Hematopoietic multipotent progenitor cell treated with erythropoietin and hydrocortisone succinate and interleukin-3 and kit ligand, for 8 days (in vitro differentiated cells): Measurements from ENCODE around the gene RABGEF1.
"Not testable (repeated sequence)": the region's sequence is repeated elsewhere in the genome, so short reads cannot be mapped to it uniquely, and the experiment has no call there.

Experiments used
- DNase-seq: peaks from one replicate; pipeline ENCODE4 v3.0.0-alpha.2; 2015

The RABGEF1 gene

DNA sequence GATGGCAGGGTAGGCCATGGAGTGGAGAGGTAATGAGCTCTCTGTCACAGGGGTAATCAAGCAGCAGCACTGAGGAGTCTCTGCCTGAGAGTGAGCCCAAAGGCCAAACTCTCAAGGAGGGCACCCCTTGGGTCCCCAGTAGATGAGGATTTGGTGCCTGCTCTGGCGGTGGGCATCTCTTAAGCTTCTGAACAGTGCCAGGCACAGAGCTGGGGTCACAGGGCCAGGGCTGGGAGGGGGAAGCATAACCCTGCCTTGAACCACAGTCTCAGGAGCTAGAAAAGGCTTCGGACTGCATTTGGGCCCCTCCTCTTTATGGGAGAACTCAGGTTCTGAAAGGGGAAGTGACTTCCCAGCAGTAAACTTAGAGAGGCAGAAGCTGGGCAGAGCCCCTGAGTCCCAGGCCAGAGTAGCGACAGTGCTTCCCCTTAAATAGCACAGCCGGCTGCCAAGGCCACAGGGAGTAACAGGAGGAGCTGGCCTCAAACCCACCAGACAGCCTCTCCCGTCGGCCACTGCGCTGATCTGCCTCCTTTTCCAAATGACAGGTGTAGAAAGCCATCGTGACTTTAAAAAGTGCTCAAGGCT, 76.8 kb downstream of the RABGEF1 start:
- DNase-seq, result not testable (repeated sequence)

GRCh38 chr7:66817956-66818355, 77.4 kb downstream of the RABGEF1 start:
- DNase-seq, result not testable (repeated sequence)

- DNase-seq, result no peak
Measured at GRCh38 chr7:66824041-66824440, 83.5 kb downstream of the RABGEF1 start.

DNA sequence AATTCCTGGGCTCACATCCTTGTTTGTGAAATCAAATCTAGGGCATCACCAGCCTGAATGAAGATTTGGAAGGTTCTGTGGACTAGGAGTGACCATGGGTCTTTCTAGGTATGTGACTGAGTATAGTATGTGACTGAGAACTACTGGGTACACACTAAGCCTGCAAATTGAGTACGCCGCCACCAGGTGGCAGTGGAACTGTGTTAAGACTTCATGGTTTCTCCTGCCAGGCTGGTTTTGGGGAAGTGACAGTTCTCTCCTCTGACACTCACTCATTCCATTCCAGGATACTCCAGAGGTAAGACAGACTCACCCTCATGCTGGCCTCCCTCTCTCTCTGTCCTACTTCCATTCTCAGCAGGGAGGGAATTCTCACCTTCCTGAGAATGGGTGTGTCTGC, 85.0 kb downstream of the RABGEF1 start:
- DNase-seq, result peak; percentile 79

GRCh38 chr7:66826649-66827048, 86.1 kb downstream of the RABGEF1 start:
- no peak for DNase-seq

GRCh38 chr7:66830976-66831375, 90.4 kb downstream of the RABGEF1 start:
- not testable (repeated sequence) for DNase-seq

DNA sequence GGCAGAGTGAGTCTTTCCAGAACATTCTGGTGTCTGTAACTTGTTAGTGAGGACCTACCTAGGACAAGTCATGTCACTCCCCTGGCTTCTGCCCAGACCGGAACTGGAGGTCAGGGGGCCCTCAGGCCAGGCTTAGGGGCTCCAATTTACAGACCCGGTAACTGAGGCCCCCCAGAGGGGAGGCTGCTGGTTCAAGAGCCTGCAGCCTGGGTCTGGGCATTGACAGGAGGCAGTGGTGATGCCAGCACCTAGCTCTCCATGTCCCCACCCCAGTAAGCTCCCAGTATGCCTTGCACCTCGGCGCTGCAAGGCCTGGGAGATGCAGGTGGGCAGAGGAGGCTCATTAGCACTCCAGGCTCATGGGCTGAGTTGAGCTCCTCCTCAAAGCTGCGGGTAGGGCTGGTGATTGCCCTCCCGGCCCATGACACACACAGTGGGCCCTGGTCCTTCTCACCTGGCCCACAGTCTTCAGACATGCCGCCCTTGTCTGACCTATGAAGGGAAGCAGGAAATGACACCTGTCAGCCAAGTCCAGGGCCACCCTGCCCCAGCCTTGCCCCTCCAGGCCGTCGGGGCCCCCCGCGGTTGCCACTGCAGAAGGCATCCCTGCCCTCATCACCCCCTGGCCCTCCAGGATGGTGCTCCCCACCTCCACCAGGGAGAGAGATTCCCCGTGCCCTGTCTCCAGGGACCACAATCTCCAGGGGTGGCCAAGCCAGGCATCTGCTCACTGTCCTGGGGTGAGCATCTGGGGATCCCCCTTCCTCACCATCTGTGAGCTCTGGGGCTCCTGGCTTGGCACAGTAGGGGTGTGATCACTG, 92.2 kb downstream of the RABGEF1 start:
- DNase-seq, result no peak

DNA sequence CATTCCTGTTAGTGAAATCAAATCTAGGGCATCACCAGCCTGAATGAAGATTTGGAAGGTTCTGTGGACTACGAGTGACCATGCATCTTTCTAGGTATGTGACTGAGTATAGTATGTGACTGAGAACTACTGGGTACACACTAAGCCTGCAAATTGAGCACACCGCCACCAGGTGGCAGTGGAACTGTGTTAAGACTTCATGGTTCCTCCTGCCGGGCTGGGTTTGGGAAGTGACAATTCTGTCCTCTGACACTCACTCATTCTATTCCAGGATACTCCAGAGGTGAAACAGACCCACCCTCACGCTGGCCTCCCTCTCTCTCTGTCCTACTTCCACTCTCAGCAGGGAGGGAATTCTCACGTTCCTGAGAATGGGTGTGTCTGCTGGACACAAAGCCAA, 96.5 kb downstream of the RABGEF1 start:
- peak; percentile 85 for DNase-seq

GRCh38 chr7:66837661-66838060, 97.1 kb downstream of the RABGEF1 start:
- DNase-seq, result no peak

- no peak for DNase-seq
Measured at GRCh38 chr7:66839814-66840213, 99.3 kb downstream of the RABGEF1 start.

DNA sequence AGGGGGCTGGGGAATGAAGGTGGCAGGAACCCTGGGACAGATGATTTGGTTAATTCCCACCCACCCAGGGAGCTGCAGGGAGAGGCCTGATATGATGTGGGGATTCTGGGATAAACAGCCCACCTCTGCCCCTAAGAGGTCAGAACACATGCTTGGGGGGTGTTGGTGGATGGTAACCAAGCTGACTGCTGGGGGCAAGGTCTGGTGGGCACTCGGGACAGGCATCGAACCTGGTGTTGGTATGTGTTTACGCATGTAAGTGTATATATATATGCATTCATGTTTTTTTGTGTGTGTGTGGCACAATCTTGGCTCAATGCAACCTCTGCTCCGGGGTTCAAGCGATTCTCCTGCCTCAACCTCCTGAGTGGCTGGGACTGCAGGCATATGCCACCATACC, 99.8 kb downstream of the RABGEF1 start:
- DNase-seq, result no peak

GRCh38 chr7:66841898-66842297, 101.4 kb downstream of the RABGEF1 start:
- DNase-seq, result no peak

- DNase-seq, result not testable (repeated sequence)
Measured at GRCh38 chr7:66843492-66843891, 103.0 kb downstream of the RABGEF1 start.

DNA sequence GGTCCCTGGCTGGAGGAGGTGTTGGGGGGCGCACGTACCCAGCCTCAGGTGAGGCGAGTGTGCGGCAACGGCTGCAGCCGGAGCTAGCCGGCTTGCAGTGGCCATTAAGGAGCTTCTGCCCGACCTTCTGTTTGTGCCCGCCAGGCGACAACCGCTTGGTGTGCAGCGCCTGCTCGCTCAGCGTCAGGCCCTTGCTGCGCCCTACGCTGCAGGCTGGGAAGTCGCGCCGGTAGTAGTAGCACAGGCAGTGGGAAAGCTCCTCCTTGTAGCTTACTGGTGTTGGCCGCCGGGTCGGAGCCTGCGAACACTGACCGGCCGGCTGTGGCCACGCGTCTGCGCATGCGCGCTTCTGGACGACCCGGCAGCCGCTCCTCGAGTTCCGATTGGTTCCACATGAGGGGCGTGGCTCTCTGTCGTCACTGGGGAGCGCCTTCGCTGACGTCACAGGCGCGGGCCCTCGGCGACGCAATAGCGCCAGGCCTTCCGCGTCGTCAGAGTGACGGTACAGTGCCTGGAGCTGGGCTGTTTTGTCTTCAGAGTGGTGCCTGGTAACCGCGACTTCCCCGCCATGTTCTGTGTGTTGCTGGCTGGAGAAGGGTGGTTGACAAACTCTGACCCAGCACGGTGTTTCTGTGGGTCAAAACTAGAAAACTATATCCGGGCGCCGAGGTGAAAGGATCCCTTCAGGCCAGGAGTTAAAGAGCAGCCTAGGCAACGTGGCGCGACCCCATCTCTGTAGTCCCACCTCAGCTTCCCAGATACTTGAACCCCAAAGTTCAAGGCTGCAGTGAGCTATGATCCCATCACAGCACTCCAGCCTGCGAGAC, 104.2 kb downstream of the RABGEF1 start:
- DNase-seq, result peak; percentile 97

DNA sequence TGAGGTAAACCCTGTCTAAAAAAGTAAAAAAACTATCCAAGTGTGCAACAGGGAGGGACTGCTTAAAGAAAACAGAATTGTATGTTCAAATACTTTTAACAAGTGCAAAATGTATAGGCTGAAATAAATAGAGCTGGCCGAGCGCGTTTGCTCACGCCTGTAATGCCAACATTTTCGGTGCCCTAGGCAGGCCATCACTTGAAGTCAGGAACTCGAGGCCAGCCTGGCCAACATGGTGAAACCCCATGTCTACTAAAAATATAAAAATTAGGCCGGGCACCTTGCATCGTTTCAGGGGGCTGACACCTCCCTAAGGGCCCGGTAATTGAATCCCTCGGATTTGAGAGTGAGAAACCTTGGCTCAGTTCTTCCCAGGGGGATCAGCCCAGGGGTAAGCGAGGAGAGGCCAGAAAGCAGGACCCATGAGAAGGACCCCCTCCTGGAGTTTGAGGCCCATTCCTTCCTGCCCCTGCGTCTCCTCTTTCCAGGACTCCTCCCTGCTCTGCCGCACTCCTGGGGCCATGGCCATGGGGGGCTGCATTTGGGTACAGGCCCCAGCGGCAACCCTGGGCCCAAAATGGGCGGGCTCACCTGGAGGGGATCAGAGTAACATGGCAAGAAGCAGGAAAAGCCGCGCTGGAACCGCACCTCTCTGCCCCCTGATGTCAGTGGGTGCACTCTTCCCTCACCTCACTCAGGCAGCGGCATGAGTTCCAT, 105.0 kb downstream of the RABGEF1 start:
- DNase-seq, result no peak

- not testable (repeated sequence) for DNase-seq
Measured at GRCh38 chr7:66846096-66846445, 105.5 kb downstream of the RABGEF1 start.

- DNase-seq, result not testable (repeated sequence)
Measured at GRCh38 chr7:66847523-66847855, 107.0 kb downstream of the RABGEF1 start.

DNA sequence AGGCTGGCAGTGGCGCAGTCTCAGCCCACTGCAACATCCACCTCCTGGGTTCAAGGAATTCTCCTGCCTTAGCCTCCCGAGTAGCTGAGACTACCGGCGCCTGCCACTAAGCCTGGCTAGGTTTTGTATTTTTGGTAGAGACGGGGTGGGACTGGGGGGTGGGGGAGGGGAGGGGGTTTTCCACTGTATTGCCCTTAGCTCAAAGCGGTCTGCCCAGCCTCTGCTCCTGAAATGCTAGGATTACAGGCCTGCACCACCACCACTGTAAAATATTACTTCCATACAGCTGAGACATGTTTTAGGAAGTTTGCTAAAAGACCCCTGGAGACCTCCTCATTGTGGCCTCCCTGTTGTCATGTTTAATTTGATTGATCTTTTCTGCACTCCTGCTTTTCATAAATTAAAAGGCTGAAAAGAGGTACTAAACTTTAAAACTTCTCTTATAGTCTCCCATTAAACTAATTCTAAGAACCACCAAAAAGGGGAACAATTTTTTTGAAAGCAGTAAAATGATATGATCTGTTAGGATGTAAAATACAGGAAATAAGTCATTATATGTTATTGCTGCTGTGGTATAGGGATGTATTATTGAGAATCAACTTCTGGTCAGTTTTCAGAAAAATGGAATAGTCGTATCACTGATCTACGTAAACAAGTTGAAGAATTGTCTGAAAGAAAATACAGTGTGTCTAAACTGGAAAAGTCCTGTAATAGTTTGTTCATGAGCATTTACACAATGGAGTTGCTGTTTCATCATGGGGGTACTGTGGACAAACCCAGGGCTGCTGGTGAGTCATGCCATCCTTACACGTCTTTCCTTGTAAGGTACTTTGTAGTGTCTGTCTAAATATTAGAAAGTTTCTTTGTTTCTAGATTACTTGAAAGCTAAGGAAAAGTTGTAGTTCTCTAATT, 107.6 kb downstream of the RABGEF1 start:
- DNase-seq, result peak; percentile 55

GRCh38 chr7:66859339-66859738, 118.8 kb downstream of the RABGEF1 start:
- DNase-seq, result no peak

DNA sequence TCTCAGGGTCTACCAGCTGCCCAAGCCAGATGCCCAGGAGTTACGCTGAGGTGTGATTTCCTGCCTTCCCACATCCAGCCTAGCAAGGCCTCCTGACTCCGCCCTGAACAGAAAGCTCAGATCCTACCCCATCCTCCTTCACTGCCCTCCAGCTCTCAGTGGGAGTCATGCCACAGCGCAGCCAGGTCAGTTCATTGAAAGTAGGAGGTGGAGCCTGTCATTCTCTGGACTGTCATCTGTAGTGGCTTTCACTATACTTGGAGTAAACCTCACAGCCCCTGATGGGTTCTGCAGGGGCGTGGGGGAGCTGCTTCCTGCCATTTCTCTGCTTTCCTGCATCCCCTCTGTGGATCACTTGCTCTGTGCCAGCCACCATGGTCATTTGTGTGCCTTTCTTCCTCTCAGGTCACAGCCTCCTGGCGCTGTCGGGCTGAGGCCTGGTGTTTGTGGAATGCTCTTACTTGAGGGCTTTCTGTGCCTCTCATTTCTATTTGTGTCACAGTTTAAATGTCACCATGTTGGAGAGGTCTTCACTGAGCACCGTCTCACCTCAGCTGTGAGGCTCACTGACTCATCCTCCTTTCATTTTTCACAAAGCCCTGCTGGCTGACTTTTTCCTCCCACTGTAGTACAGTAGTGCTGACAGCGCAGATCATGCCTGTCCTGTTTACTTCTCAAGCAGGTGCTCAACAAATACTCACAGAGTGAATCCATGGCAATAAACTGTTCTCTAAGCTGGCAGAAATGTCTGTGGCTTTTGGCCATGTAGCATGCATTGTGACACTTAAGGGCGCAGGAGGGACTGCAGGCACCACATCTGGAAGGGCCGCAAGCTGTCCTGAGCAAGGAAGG, 119.5 kb downstream of the RABGEF1 start:
- no peak for DNase-seq

DNA sequence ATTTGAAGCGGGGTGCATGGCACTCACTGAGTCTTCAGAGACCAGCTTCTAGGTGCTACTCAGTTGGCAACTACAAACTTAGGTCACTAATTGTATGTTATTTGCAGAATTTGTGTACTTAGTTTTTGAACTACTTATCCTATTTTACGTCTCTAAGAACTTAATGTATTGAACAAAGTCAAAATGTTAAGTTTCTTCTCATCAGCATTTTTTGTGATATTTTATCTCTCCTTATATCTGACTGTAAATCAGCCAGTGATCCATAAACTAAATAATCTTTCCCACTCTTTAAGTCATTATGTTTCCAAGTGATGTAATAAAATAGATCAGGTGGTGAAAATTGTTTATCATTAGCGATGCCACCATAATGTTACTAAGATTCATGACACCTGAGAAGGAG, 120.2 kb downstream of the RABGEF1 start:
- no peak for DNase-seq
